GM18499 (cell line): ENCODE results near the gene KCNIP4.
"Not testable (repeated sequence)": the region's sequence is repeated elsewhere in the genome, so short reads cannot be mapped to it uniquely, and the experiment has no call there.

Experiments used
- ATAC-seq: cut with Tn5 transposase; IDR thresholded peaks from one replicate; pipeline ENCODE4 v1.9.1; 2021; ENCODE audit warnings: moderate number of reproducible peaks; ENCODE audit not compliant: insufficient read depth, unreplicated experiment

KCNIP4 gene

DNA sequence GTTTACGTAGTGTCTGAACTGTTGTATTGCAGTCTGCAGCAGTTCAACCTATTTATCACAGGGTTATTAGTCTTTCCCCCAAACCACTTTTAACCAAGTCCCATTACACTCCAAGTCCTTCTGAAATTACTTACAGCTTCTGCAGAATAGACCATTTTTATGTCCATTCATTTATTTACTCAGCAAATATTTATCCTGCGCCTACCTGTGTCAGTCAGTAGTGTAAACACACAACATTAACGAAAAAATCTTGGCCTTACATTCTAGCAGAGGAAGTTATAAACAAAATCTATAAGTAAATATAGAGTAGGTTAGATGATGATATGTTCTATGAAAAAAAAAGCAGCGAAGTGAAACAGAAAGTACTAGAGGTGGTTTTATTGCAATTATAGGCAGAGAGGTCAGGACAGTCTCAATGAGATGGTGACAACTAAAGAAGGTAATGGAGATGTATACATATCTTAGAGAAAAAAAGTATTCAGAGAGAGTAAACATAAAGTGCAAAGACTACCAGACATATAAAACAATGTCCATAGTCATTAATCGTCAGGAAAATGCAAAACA, 534.7 kb downstream of the KCNIP4 start:
- ATAC-seq, result no peak

DNA sequence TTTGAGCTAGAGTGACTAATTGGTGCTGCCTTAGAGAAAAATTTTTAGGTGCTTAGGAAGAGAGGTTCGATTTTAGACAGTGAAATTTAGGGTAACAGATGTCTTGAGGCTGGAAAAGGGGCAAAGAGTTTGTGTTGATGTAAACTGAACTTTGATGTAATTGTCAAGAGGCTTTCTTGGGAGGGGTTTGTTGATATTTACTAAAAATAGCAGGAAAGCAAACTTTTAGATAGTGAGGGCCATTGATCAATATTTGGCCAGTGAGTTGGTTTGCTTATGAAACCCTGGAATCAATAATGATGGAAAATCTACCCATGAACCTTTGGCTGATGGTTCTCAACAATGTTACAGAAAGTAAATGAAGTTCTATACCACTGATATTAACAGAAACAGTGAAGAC, 537.5 kb downstream of the KCNIP4 start:
- no peak for ATAC-seq

DNA sequence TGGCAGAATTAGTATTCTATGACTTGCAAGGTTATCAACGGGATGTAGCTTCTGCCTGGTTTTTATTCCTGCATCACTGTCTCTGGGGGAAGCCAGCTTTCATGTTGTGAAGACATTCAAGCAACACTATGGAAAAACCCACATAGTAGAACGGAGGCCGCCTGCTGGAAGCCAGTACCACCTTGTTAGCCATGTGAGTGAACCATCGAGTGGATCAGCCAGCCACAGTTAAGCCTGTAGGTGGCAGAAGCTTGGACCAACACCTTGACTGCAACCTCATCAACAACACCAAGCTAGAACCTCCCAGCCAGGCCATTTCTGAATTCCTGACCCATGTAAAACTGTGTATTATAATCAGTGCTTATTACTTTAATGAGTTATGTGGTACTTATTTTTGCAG, 538.2 kb downstream of the KCNIP4 start:
- ATAC-seq, result no peak

DNA sequence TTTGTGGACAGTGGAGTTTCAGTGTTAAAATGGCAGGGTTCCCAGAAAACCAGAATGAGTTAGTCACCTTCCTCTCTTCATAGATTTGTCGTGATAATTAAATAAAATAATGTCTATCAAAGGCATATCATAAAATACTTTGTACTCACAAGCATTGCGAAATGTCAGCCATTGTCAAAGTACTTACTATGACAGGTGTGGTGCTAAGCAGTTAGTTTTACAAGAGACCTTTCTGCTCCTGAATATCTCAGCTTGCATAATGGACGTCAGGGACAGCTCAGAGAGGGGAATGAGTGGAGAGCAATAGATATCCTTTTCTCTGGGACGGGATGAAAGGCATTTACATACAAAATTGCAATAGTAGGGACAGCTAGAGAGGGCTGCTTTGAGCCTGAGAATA, 560.9 kb downstream of the KCNIP4 start:
- no peak for ATAC-seq

DNA sequence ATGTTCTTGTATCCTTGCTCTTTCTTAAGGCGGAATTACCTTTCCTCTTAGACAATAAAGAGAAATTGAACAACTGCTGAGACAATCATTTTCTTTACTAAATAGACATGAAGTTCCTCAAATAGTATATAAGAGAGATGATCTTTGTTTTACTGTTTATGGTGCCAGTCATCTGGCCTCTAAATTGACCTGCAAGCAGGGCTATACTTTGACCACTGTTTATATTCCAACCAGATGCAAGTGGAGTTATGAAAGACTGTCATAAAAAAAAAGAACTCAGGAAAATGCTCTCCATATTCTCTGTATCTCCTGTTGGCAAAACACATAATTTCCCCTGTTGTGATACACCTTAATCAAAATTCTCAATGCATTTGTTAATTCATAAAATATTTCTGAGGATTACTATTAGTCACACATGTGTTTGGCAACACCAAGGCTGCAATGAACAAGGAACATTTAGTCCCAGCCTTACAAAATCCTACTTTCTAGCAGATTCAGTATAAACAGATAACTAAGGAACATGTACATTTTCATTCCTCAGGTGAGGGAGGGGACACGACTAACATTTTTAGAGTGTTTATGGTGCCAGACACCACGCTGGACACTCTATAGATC, 562.3 kb downstream of the KCNIP4 start:
- ATAC-seq, result no peak

DNA sequence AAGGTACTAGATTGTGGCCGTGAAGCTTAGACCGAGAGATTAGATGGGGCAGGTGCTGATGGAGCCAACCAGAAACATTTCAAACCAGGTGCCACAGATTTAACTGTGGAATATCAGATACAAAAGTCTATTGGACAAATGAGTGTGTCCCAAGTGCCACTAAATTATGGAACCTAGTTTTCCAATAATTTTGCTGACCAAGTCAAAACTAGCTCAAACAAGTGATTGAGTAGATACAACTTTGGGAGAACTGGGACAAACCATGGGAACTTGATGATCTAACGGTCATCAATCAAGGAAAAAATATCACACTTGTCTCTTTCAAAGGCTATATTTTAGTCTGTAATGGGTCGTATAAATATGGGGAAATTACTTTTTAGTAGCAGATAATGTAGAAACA, 562.9 kb downstream of the KCNIP4 start:
- no peak for ATAC-seq

DNA sequence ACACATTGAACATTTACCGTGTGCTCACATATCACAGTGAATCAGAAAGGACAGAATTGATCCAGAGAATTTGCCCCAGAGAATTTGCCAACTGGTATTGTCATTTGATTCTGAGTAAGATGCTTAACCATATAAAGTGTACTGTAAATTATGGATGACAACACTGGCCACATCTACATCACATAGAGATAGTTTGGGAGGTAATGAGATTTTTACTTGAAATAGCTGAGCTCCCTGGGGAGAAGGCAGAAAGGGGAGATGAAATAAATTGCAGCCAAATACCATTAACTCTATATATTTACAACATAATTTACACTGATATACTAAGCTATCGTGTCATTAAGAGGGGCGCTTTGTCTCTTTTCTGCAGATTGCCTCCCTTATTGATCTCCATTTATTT, 564.0 kb downstream of the KCNIP4 start:
- no peak for ATAC-seq

DNA sequence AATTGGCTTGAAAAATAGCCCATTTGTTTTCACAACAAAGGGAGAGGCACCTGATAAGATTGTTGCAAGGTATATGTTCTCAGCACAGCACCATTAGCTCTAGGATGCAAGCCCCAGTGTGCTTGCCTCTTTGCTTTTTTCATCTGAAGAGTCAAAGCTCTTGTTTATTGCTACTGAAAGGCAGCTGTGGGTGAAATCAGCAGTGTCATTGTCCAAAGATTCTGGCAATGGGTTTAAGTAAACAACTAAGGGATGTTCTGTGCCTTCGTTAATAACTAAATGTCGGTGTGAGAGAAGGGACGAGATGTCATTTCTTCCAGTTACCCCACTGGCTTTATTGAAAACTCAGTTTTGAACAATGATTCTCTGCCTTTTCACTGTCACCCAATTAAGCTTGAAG, 567.7 kb downstream of the KCNIP4 start:
- no peak for ATAC-seq

DNA sequence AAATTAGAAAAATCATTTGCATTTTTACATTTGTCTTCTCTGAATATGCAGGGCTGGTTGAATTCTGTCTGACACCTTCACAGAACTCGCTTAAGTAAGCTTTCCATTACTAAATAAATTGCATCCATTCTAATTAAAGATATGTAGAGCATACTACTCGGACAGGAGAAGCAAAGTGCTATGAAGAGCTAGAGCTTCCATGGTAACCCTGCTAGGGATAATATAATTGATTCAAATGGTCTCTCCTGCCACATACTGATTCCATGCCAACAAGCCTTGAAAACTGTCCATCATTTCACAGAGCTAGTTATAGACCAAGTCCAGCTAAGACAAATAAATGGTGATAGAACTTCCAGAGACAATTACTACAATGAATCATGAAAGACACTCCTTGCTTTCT, 571.5 kb downstream of the KCNIP4 start:
- no peak for ATAC-seq

DNA sequence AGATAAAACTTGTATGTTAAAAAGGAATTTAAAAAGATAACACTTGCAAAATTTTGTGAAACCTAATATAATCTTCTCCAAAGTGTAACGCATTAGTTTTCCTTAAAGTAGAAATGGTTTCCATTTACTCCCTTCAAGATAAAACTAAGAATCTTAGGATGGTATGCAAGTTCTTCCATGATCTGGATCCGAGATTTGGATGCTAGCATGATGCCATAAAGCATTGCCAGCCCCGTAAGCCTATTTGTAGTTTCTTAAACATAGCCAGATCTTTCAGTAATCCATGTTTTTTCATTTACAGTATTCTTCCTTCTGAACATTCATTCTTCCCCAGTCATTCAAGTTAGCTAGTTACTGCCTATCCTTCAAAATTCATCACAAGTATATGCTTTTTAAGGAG, 572.4 kb downstream of the KCNIP4 start:
- ATAC-seq, result no peak

DNA sequence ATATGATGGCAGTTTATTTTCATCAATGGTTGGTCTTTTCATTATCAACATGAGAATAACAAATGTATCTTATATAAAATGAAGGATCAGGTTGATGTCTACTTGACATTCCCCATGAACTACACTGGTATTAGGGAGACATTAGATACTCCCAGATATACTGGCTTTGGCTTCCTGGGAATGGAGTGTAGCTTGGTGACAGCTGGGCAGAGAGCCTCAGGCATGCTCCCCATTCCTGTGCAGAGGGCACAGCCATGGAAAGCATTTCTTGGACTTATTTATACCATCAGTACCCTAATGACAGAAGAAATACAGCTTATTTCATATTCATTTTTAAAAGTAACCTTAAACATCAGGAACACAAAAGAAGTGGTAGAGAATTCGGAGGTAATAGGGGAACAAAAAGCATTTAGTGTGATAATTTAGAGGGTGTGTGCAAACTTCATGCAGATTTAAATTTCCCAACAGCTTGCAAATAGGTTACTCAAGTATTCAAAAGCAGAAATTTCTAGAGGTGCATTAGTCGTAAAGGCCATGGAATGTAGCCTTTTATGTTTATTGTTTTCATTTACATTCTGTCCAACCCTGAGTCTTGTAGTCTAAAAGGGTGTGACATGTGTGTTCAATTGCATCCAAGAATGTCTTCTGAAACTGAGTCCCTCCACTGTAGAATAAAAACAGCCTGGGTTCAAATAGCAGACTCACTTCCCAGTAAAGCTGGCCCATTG, 573.8 kb downstream of the KCNIP4 start:
- ATAC-seq, result no peak

DNA sequence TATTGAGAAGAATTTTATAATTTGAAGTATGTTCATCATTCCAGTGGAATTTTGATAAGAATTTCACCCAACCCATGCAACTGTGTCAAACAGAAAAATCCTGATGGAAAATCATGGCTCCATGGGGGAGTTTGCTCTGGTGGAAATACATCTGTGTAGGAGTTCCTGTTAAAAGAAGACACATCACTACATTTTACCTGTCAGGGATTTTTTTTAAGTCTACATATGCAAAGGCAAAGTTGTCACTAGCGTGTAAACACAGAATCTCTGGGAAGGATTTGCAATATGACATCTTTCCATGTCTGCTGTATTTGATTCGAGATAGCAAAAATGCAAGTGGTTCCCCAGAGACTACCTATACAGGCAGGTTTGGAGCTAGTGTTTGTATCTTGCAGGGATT, 581.0 kb downstream of the KCNIP4 start:
- no peak for ATAC-seq

DNA sequence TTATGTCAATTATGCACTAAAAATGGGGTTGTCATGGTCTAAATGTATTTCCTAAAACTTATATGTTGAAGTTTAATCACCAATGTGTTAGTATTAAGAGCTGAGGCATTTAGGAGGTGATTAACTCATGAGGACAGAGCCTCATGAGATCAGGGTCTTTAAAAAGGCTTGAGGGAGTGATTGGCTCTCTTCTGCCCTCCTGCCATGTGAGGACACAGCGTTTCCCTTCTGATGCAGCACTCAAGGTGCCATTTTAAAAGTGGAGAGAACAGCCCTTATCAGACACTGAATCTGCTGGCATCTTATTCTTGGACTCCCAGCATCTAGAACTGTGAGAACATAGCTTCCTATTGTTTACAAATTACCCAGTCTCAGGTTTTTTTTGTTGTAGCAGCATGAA, 581.7 kb downstream of the KCNIP4 start:
- no peak for ATAC-seq

DNA sequence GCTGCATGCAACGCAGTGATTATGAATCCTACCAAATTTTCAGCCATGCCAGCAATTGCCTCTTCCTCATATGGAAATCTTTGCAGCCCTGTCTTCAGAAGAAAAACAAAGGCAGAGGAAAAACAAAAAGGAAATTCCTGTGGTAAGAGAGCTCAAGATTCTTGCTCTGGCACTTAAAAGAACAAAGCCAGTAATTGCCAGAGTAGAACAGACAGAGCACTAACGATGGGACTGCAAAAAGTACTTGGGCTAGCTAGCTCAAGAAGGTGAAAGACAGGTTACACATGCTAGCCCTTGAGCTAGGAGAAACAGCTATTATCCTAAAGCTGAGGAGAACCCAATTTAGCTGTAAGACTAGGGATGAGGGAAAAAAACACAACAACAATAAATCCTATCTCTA, 582.3 kb downstream of the KCNIP4 start:
- ATAC-seq, result no peak

DNA sequence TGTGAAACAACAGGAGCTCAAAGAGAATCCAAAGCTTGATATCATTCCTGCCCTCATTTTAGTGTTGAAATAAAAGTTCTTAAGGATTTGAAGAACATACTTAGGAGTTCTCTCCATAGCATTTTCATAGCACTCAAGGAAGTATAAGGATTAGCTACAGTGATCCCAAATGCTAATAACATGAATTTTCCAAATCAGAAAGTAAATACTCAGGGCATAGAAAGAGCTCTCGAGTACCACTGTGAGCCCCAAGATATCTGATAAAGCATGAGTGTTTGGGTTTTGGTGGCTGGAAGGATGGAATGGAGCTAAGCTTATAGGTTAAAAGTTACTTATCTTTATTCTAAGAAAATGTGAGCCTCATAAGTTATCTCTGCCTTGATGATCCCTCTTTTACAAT, 584.9 kb downstream of the KCNIP4 start:
- no peak for ATAC-seq

DNA sequence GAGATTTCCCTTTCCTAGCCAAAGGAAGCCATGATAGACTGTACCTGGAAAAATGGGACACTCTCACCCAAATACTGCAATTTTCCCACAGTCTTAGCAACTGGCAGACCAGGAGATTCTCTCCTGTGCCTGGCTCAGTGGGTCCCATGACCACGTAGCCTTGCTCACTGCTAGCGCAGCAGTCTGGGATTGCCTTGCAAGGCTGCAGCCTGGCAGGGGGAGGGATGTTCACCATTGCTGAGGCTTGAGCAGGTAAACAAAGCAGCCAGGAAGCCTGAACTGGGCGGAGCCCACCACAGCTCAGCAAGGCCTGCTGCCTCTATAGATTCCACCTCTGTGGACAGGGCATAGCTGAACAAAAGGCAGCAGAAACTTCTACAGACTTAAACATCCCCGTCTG, 596.2 kb downstream of the KCNIP4 start:
- not testable (repeated sequence) for ATAC-seq

DNA sequence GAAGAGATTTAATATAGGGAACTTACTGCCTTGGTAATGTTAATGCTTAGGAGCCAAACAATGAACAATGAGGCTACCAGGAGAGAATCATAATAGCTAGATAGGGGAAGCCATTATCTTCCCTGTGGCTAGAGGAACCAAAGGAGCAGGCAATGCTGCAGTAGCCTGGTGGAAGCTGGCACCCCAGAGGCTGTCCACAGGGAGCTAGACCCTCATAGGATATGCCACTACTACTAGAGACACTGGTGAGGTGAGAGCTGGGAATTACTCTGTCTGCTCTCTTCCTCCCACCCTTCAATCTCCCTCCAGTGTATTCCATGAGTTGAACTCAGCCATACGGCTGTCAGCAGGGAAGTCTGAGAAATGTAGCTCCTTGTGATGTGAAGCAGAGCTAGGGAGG, 601.4 kb downstream of the KCNIP4 start:
- ATAC-seq, result no peak

DNA sequence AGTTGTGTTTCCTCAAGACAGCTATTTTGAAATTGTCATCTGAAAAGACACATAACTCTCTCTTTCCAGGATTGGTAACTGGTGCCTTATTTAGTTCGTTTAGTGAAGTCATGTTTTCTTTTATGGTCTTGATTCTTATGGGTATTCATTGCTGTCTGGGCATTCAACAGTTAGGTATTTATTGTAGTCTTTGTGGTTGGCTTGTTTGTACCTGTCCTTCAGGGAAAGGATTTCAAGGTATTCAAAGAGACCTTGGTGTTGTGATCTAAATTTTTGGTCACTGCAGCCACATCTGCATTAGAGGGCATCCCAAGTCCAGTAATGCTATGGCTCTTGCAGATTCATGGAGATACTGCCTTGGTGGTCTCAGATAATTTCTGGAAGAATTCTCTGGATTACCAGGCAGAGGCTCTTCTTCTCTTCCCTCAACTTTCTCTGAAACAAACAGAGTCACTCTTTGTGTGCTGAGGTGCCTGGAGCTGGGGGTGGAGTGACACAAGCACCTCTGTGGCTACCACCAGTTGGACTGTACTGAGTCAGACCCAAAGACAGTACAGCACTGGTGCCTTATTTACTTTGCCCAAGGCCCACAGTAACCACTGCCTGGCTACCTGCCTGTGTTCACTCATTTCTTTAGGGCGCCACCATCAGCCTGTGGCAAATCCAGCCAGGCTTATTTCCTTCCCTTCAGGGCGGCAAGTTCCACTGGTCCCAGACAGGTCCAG, 620.4 kb downstream of the KCNIP4 start:
- no peak for ATAC-seq

DNA sequence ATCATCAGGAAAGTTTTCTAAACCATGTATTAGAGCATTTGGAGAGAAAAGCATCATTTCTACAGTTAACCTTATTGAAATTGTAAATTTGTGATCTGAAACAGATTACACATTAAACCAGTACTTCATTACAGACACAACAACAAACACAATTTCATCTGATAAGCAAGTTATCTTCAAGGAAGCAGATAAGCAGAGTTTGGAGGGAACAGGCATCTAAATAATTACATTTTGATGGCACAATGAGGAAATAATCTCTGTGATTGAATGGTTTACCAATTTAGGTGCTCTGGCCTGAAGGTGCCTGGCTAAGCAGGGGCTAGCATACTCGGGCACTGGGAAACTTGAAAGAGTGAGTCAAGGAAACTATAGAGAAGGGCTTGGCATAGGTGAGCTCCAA, 628.5 kb downstream of the KCNIP4 start:
- ATAC-seq, result no peak

DNA sequence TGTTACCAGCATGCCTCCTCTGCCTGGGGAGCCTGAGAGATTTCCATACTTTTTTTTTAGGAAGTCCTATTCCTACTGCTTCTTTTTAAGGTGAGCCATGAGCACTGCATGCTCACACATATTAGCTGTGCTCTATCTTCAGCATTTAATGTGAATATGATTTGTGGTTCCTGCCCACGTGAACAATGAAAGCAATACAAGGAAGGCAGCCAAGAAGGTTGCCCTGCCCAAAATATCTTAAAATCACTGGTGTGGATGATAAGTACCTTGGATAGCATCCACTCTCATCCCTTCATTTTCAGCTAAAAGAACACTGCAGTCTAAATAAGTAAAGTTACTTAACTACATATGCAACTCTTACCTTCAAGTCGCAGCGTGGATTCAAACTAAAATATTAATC, 640.9 kb downstream of the KCNIP4 start:
- no peak for ATAC-seq

DNA sequence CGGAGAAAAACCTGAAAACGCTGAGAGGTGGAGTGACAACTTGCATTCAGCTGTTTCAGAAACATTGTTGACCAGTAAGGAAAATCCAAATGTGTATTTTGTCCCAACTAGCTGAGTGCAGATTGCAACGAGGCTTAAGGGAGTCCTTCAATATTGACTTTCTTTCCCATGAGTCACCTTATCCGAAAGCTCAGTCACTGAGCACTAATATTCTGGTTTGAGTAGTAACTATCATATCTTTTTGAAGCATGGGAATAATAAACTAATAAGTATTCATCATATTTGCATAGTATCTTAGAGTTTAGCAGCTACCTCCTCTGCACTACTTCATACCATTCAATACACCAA, 644.1 kb downstream of the KCNIP4 start:
- ATAC-seq, result no peak

DNA sequence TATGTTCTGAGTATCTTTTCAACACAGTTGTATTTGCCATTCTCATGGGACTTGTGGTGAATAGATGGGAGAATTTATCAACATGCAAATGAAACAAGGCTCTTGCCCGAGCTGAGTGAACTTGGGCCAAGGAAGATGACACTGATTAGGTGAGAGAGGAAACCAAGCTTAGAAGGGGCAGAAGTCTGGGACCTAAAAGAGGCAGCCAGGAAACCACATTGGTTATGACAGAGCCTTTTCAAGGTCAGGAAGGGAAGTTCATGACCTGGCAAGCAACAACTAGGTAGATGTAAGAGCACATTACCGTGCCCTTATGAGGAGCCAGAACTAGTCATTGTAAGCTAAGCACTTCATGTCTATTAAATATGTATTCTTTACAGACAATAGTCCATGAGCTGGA, 658.0 kb downstream of the KCNIP4 start:
- no peak for ATAC-seq
